HG02763 (cell line): ENCODE measurements around the gene KLHL12.
A peak's percentile ranks its signal among the peaks of the same experiment; 100 is the strongest.

Source experiments
- ATAC-seq: cut with Tn5 transposase; IDR thresholded peaks from one replicate; pipeline ENCODE4 v1.9.1; 2021; ENCODE audit warnings: mild to moderate bottlenecking, moderate library complexity; ENCODE audit not compliant: unreplicated experiment

KLHL12 gene

DNA sequence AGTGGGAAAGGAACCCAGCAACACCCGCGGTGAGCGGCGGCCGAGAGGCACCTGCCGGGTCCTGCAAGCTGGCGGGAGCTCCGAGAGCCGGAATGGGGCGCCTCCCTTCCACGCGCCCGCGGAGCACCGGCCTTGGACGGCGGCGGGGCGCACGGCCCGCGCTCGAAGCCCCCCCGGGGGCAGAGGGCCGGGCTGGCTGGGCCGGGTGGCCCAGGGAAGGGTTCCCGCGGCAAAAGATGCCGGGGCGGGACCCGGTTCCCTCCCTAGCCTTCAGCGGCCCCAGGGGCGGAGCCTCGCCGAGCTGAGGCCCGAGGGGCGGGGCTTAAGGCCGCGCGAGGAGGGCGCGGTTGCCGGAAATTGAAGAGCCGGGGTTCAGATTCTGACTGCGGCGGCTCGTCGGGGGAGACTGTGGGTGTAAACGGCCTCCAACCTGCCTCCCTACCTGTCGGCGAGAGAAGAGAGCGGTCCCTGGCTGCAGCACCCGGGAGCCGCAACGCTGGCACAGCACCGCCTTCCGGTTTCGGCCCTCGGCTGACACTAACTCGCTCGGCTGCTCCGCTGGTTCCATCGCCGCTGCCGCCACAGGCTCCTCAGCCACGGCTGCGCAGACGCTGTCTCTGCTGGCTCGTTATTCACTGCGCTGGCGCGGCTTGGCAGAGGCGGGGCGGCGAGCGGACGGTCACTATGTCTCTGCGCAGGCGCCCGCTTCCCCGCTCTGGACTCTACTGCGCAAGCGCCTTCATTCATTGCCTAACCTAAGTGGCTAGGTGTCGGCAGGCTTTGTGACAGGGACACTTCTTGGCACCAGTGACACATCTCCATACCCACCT is 38.3 kb downstream of the KLHL12 start, which contains the start of gene RABIF:
RABIF (minus strand) TSS at position 619 of the 830 bp plus-strand sequence; CDS start at position 568, 51 bp downstream.
- ATAC-seq: peak; percentile 88

DNA sequence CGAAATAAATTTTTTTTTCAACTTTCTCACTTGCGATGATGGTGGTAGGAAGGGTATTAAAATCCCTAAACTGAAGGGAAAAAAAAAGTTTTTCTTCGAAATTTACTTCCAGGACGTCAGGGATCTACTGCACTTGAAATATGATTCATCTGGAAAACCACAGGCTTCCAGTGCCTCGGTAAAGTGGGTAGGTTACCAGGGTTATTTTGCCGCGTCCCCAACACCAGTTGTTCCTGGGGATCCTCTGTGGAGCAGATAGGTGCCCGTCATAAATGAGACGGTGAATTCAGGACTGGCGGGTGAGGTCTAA is 38.9 kb downstream of the KLHL12 start:
- ATAC-seq: no peak

DNA sequence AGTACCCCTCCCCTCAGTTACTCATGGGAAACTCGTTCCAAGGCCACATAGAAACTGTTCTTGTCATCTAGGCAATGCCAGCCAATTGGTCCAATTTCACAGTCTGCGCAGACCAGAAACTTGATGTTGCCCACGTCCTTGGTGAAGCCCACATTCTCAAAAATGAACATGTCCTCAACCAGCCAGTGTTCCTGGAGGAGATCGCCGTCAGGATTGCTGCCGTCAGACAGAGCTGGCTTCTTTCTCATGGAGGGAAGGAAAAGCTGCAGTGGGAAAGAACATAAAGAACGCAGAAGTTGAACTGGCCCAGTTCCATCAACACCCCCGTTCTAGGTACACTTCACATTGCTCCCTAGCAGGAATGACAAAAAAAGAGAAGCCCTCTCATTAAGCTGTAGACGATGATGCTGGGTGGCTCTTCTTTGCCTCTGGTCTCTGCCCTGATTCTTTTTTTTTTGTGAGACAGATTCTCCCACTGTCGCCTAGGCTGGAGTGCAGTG is 46.0 kb downstream of the KLHL12 start:
- ATAC-seq: no peak

DNA sequence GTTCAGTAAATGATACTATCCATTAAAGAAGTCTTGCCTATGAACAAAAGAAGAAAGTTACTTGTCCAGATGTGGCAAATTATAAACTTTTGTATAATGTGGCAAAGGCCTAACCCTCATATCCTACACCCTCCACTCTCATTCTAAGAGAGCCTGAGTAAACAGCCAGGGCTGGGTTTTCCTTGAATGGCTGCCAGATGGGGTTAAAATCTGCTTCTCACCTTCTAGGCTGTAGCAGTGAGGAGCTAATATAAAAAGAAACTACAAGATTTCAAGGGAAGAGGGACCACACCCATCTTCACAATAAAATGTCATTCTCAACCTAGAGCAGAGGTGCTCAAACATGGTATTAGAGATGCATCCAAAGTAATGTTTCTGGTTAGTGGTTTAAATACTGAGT is 47.0 kb downstream of the KLHL12 start:
- no peak for ATAC-seq

DNA sequence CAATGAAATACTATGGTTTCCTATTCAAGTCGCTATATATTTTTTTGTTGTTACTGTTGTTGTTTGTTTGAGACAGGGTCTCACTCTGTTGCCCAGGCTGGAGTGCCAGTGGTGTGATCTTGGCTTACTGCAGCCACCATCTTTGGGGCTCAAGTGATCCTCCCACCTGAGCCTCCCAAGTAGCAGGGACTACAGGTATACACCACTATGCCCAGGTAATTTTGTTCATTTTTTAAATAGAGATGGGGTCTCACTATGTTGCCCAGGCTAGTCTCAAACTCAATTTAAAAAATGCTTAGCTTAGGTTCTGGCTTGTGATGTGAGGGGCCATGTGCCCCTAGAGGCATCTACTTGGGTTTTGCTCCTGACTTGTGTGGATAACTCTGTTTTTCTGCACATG is 47.9 kb downstream of the KLHL12 start:
- no peak for ATAC-seq

- ATAC-seq: no peak
These were observed 54.0 kb downstream of the KLHL12 start for GRCh38 chr1:202873026-202873425.

DNA sequence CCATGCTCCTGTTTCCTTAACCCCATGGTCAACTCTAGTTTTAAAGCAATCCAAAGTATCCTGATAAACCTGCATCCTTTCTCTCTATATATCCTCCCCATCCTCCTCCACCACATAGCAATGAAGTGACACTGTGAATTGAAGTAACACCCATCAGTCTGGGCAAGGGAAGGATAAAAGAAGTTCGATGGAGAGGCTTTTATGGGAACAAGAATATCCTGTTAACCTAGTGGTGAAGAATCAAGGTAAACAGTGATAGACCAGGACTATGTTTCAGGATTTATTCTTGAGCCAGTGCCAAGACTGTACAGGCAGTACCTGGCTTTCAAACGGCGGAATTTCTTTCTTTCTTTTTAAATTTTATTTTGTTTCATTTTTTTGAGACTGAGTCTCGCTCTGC is 55.7 kb downstream of the KLHL12 start:
- no peak for ATAC-seq

DNA sequence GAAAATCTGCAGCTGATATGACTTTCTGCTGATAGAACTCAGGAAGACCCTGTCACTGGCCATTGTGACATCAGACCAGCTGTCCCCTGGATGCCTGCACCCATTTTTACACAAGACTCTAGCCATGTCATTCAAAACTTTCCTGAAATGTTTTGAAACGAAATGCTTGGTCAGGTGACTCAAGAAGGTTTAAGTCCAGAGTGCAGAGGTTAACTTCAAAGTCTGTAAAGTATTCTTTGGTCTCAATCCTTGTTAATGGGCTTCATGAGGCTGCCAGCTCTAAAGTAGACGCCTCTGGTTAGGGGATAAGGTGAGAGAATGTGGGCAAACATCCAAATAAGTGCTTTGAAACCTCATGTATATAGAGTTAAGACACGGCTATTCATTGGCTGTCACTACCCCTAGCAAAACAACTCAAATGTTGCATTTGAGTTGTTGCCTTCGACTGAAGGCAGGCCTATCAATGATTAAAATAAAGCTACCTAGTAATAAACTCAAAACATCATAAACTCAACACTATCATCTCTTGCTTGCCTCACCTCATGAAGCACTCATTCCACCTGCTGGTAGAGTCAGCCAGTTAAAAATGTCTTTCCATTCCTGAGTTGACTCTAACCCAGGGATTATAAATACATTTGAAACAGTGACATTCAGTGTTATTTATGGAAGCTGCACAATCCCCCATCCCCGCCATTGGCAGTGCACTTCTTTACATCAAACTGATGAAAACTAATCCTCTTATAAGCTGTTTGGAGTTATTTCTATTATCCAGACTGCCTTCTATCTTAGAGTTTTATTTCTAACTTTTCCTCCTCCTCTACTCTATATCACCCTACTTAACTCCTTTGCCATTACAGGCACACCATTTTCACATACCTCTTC is 64.1 kb downstream of the KLHL12 start:
- no peak for ATAC-seq

DNA sequence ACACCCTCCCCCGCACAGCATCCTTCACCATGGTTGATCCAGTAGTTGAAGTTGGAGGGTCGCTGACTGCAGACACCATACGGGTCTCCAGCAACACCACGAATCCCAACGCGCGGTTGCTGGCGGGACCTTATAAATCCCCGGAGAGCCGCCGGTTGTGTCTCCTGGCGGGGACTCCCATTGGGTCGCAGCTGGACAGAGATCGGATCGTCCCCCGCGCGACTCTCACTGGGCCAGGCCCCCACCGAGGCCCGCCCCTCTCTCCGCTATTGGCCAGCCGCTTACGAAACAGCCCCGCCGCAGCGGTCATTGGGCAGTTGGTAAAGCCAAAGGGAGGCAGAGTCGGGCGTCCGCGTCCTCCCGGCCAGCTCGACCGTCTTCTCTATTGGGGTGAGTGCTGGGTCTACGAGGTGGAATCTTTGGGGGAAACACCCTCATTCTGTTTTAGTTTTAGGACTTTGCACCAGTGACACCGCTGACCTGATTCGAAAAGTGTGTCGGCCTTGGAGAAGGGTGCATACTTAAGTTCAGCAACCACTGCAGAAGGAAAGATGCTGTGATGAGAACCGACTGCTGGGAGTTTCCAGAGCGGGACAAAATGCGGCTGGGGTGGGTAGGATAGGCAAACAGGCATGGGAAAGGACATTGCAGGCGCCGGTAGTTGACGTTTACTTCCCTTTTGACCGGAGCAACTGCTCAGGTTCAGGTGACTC is 65.5 kb downstream of the KLHL12 start:
- peak; percentile 90 for ATAC-seq

- no peak for ATAC-seq
These were observed 66.2 kb downstream of the KLHL12 start for GRCh38 chr1:202860744-202861419.

DNA sequence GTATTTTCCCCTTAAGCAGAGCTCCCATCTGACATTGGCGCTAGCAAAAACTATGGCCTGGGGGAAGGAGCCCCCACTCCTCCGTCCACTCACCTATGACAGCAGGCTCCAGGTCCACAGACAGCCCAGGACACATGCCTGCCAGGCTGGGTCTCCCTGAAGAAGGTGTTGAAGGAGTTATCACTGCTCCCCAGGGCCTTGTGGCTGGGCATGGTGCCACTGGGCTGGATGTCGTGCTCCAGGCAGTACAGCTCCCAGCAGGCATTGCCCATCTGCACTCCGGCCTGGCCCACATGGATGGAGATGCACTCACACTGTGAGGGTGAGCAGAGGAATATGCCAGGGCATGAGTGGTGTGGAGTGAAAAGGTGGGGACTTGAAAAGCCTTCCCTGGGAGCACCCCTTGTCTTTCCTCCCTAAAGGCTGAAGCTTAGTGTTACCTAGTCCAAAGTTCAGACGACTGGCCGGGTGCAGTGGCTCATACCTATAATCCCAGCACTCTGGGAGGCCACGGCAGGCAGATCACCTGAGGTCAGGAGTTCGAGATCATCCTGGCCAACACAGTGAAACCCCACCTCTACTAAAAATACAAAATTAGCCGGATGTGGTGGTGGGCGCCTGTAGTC is 68.1 kb downstream of the KLHL12 start:
- ATAC-seq: no peak

- ATAC-seq: no peak
These were observed 68.7 kb downstream of the KLHL12 start for GRCh38 chr1:202858331-202858730.

DNA sequence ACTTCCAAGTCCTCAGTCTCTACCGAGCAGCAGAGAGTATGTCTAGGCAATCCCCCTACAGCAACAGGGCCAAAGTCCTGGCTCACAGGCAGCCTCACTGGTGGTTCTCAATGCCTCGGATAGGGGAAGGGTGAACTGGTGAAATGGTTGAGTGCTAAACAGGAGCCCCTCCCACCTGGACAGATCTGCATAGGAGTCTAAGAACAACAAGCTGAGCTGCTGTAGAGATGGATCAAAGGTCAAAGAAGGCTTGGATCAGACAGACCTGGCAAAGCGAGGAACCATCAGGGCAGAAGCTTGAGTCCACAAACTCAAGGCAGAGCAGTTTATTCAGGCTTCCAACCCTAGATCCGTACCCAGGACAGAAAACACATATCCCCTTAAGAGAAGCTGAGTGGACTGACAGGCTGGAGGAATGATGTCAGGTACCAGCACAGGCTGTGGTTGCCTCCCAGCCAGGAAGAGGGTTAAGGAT is 69.9 kb downstream of the KLHL12 start:
- no peak for ATAC-seq

DNA sequence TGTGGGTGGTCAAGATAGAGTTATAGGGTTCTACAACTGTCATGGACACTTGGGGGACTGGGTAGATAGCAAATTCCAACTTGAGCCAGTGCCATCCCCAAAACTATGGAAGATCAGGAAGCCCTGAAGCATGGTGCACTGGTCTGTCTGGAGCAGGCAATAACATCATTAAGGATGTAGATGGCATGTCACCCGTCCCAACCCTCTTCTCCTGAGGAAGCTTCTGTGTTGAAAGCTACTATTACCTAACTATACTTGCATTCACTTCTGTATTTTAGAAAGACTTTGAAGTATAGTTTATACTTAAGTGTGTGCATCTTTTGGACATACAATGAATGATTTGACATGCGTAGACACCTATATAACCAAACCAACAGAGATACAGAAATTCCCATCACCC is 71.0 kb downstream of the KLHL12 start:
- no peak for ATAC-seq

GRCh38 chr1:202854787-202855186 is 72.2 kb downstream of the KLHL12 start:
- ATAC-seq: no peak

GRCh38 chr1:202852163-202852904 is 74.7 kb downstream of the KLHL12 start:
- ATAC-seq: no peak

DNA sequence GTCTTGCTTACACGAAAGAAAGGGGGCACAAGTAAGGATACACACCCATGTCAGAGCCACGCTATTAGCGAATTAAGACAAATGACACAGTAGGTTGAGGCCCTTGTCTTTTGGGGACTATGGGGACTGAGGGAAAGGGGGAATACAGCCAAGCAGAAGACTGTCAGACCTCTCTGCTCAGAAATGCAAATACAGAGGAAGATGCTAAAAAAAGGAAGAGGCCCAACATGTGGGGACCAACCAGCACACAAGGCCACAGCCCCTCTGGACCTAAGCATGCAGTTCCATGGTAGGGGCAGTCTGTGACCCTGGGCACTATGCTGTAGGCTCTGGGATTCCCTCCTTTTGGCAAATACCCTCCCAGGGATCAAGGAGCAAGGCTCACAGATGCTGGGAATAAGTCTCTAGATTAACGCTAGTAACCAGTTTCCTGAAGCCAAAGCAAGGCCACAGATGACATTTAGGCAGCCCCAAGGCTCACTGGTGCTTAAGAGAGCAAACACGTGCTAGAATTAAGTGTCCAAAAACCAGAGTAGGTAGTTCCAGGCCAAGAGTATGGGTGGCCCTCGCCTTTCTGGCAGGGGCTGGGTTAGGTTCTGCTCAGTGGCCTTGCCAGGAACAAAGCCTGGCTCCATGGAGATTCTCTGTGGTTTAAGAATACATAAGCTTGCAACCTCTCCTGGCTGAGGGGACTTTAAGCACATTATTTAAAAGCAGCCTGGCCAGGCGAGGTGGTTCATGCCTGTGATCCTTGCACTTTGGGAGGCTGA is 76.3 kb downstream of the KLHL12 start:
- no peak for ATAC-seq

- peak; percentile 57 for ATAC-seq
These were observed 78.9 kb downstream of the KLHL12 start for GRCh38 chr1:202848191-202848542.

DNA sequence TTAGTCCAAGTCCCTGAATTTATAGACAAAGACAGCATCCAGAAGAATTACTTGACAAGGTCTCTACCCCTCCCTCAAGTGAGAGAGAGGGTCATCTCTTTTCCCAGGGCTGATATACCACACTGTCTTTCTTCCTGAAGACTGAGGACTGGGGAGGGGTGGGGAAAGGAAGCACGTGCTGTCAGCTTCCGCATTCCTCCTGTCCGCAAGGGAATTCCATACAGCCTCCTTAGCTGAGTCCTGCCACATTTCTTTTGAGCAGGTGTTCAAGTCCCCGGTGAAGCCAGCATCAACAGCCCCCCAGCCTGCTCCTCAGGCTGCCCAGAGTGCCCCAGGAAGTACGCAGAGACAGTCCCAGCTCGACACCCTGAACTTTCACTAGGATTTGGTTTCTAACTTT is 82.1 kb downstream of the KLHL12 start:
- no peak for ATAC-seq
